Liver (tissue), 9 donors: Measurements from ENCODE around the gene SDHA. TPM values are rescaled to one million over a fixed set of nuclear protein-coding genes. Genes with fewer than 3 reads are reported as not detected.
"Not testable (repeated sequence)": the region's sequence is repeated elsewhere in the genome, so short reads cannot be mapped to it uniquely, and the experiment has no call there.

Experiments used
- DNase-seq: peaks from one replicate; pipeline ENCODE4 v3.0.0-alpha.2; 2017; ENCODE audit warnings: low spot score
- H3K27ac ChIP-seq, 2 donors: one replicate each; pipeline ENCODE4 v1.7.0; 2013; ENCODE audit warnings: inconsistent platforms in 2 of 2, low read length in 2 of 2, control low read depth in 1 of 2, low read depth in 1 of 2, mild to moderate bottlenecking in 1 of 2
- H3K27me3 ChIP-seq, 4 donors: one replicate each; pipeline versions ENCODE4 v1.6.1 to v1.7.0; 2013; ENCODE audit warnings: low read length in 3 of 4, inconsistent platforms in 1 of 4, mild to moderate bottlenecking in 1 of 4, moderate library complexity in 1 of 4; ENCODE audit not compliant: control insufficient read depth in 4 of 4, insufficient read depth in 4 of 4
- H3K36me3 ChIP-seq, 4 donors: one replicate each; pipeline versions ENCODE4 v1.6.1 to v1.7.0; 2013; ENCODE audit warnings: low read length in 3 of 4, mild to moderate bottlenecking in 3 of 4, low read depth in 1 of 4, moderate library complexity in 1 of 4; ENCODE audit not compliant: control insufficient read depth in 4 of 4, insufficient read depth in 3 of 4
- H3K4me1 ChIP-seq, 4 donors: one replicate each; pipeline versions ENCODE4 v1.6.1 to v1.7.0; 2013; ENCODE audit warnings: low read length in 3 of 4, mild to moderate bottlenecking in 3 of 4, moderate library complexity in 1 of 4; ENCODE audit not compliant: control insufficient read depth in 4 of 4, insufficient read depth in 4 of 4
- H3K4me3 ChIP-seq, 3 donors: one replicate each; pipeline versions ENCODE4 v1.6.1 to v1.7.0; 2013; ENCODE audit warnings: low read length in 3 of 3, control low read depth in 1 of 3, low read depth in 1 of 3, mild to moderate bottlenecking in 1 of 3
- H3K9ac ChIP-seq, 2 donors: one replicate each; pipeline ENCODE4 v1.7.0; 2013; ENCODE audit warnings: low read length in 2 of 2, mild to moderate bottlenecking in 2 of 2, moderate library complexity in 2 of 2, control low read depth in 1 of 2, low read depth in 1 of 2
- H3K9me3 ChIP-seq, 4 donors: one replicate each; pipeline versions ENCODE4 v1.6.1 to v1.7.0; 2013; ENCODE audit warnings: low read length in 3 of 4; ENCODE audit not compliant: control insufficient read depth in 4 of 4
- WGBS: extraction: QIAGEN DNeasy Blood & Tissue Kit; methylation state at CpG from one replicate; pipeline ENCODE4 v1.1.7; 2013; 5-methylcytosine and 5-hydroxymethylcytosine counted together
- polyA plus RNA-seq, 2 donors: library from polyadenylated mRNA; stranded (reverse) in 1 of 2; unstranded in 1 of 2; fragments of 200-250 nt in 1 of 2; fragments of >200 nt in 1 of 2; fragmentation: Nextera tagmentation in 1 of 2; extraction: Ambion mirVana in 1 of 2; gene quantifications; one replicate each; pipeline versions ENCODE4 v1.2.1 to v1.2.3, GENCODE V29; 2013 to 2015
- total RNA-seq, 2 donors: library from RNA; depleted of rRNA; stranded (reverse); fragments of >200 nt; gene quantifications; one replicate each; pipeline ENCODE4 v1.2.3, GENCODE V29; 2014
- donor health status: healthy.
- donor health status: healthy.
- donor health status: healthy.
- donor health status: healthy.
- donor health status: healthy.

Gene SDHA
- total and polyA plus RNA-seq, 4 donors: 79.2 to 215 (median 159) TPM

GRCh38 chr5:241045-241669 is 23.0 kb downstream of the SDHA start:
- H3K4me3 ChIP-seq, H3K9ac ChIP-seq, H3K9me3 ChIP-seq, H3K27me3 ChIP-seq, DNase-seq, H3K27ac ChIP-seq, H3K4me1 ChIP-seq: not testable (repeated sequence)
- 97% methylated on average over 13 of the region's 13 CpGs for WGBS
- H3K36me3 ChIP-seq: peaks cover 2 to 35% (median 23%) of the 10 kb centered on the region in 4 donors

GRCh38 chr5:243683-244367 is 25.7 kb downstream of the SDHA start:
- H3K9ac ChIP-seq, H3K4me3 ChIP-seq, H3K4me1 ChIP-seq, DNase-seq, H3K27ac ChIP-seq, H3K9me3 ChIP-seq, H3K27me3 ChIP-seq: not testable (repeated sequence)
- peaks cover 3 to 39% (median 25%) of the 10 kb centered on the region in 4 donors for H3K36me3 ChIP-seq
- 80% methylated on average over 12 of the region's 12 CpGs for WGBS

GRCh38 chr5:245717-246116 is 27.6 kb downstream of the SDHA start:
- not testable (repeated sequence) for H3K27me3 ChIP-seq, H3K9me3 ChIP-seq, H3K4me3 ChIP-seq, H3K4me1 ChIP-seq, DNase-seq, H3K9ac ChIP-seq, H3K27ac ChIP-seq
- WGBS: 94% methylated on average over 5 of the region's 5 CpGs
- H3K36me3 ChIP-seq: peaks cover 4 to 37% (median 24%) of the 10 kb centered on the region in 4 donors

GRCh38 chr5:250396-250795 is 32.3 kb downstream of the SDHA start:
- H3K27ac ChIP-seq, H3K4me3 ChIP-seq, H3K4me1 ChIP-seq, H3K9ac ChIP-seq, H3K9me3 ChIP-seq, H3K27me3 ChIP-seq, DNase-seq: not testable (repeated sequence)
- WGBS: 96% methylated on average over 9 of the region's 9 CpGs
- peaks cover 11 to 26% (median 18%) of the 10 kb centered on the region in 4 donors for H3K36me3 ChIP-seq

GRCh38 chr5:251016-251415 is 32.9 kb downstream of the SDHA start:
- H3K27me3 ChIP-seq, H3K4me3 ChIP-seq, DNase-seq, H3K4me1 ChIP-seq, H3K9ac ChIP-seq, H3K9me3 ChIP-seq, H3K27ac ChIP-seq: not testable (repeated sequence)
- 95% methylated on average over 10 of the region's 12 CpGs for WGBS
- peaks cover 11 to 26% (median 18%) of the 10 kb centered on the region in 4 donors for H3K36me3 ChIP-seq

- not testable (repeated sequence) for H3K27ac ChIP-seq, H3K27me3 ChIP-seq, DNase-seq, H3K9ac ChIP-seq, H3K4me3 ChIP-seq, H3K9me3 ChIP-seq, H3K4me1 ChIP-seq
- H3K36me3 ChIP-seq: peaks cover 11 to 22% (median 18%) of the 10 kb centered on the region in 4 donors
- 78% methylated on average over 8 of the region's 8 CpGs for WGBS
Observed at GRCh38 chr5:251538-251937, 33.4 kb downstream of the SDHA start.

GRCh38 chr5:251975-252374 is 33.9 kb downstream of the SDHA start:
- H3K4me3 ChIP-seq, DNase-seq, H3K9me3 ChIP-seq, H3K4me1 ChIP-seq, H3K27ac ChIP-seq, H3K27me3 ChIP-seq, H3K9ac ChIP-seq: not testable (repeated sequence)
- whole genome bisulfite sequencing: 81% methylated on average over 11 of the region's 11 CpGs
- peaks cover 13 to 23% (median 18%) of the 10 kb centered on the region in 4 donors for H3K36me3 ChIP-seq
